Spleen (tissue), 7 donors: ENCODE results near the gene FOXE1.

ENCODE experiments used
- CTCF ChIP-seq, 11 experiments: fragments of 200-600 bp in 7 of 11; fragments of 450-650 bp in 4 of 11; sonication (generic) in 4 of 11; IDR thresholded peaks in 8 of 11; conservative IDR thresholded peaks in 3 of 11; 1 replicate in 7 of 11; 2 replicates in 4 of 11; pipeline versions ENCODE4 v1.4.0 to v1.8.0; 2016 to 2021; ENCODE audit warnings: antibody characterized with exemption in 11 of 11, inconsistent platforms in 4 of 11, mild to moderate bottlenecking in 1 of 11
- POLR2A ChIP-seq, 3 donors: fragments of 450-650 bp; IDR thresholded peaks; one replicate each; pipeline ENCODE4 v1.5.1; 2017; ENCODE audit warnings: antibody characterized with exemption in 3 of 3, mild to moderate bottlenecking in 1 of 3
- POLR2AphosphoS5 ChIP-seq, 3 donors: sonication (generic); formaldehyde crosslinking; IDR thresholded peaks; one replicate each; pipeline ENCODE4 v1.5.1; 2017; ENCODE audit warnings: antibody characterized with exemption in 3 of 3
- donor health status: DM: no; HTN: no; CAD: no; lungs with moderate emphysema.
- donor health status: DM: no; HTN: no; CAD: no.
- donor health status: DM: no; HTN: no; CAD: no.

DNA sequence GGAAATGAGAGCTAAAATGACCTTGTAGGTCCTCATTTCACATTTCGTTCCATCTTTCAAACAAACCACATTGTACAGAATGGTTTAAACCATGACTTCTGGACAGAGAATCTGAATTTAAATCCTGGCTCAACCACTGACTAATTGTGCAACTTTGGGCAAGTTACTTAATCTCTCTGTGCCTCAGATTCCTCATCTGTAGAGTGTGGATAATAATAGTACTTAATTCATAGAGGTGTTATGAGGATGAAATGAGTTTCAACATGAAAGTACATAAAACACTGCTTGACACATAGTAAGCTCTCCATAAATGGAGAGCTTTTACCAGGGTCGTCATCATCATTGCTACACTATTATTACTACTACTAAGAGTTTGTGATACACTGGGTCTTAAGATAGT, 46.3 kb upstream of the FOXE1 start:
- TF ChIP-seq CTCF (IDR thresholded peaks at IDR 0.05 in 8 of 11, conservative IDR thresholded peaks at IDR 0.05 in 3 of 11) (no peak), POLR2A (IDR thresholded peaks at IDR 0.05) (no peak), POLR2AphosphoS5 (IDR thresholded peaks at IDR 0.05) (no peak)
